Neural cell (in vitro differentiated cells): Measurements from ENCODE around the gene NTNG1.

Experiments
- EP300 ChIP-seq: fragments of 450-650 bp; conservative IDR thresholded peaks from 2 replicates; pipeline ENCODE4 v1.6.1; 2014; ENCODE audit warnings: antibody characterized with exemption, mild to moderate bottlenecking, moderate library complexity; ENCODE audit not compliant: poor library complexity, severe bottlenecking
- EZH2 ChIP-seq: fragments of 200-600, 300-800 bp; shearing (Covaris generic), sonication (generic); IDR thresholded peaks from 2 replicates; pipeline ENCODE4 v1.6.1; 2014; ENCODE audit warnings: antibody characterized with exemption, low read length, borderline replicate concordance, mild to moderate bottlenecking; ENCODE audit not compliant: insufficient read depth, poor library complexity, severe bottlenecking
- POLR2AphosphoS5 ChIP-seq: IDR thresholded peaks from 2 replicates; pipeline ENCODE4 v1.6.1; 2012
- RAD21 ChIP-seq: fragments of 450-650 bp; conservative IDR thresholded peaks from 2 replicates; pipeline ENCODE4 v1.6.1; 2014; ENCODE audit warnings: antibody characterized with exemption, mild to moderate bottlenecking, moderate library complexity
- SMC3 ChIP-seq: fragments of 450-650 bp; conservative IDR thresholded peaks from 2 replicates; pipeline ENCODE4 v1.6.1; 2014; ENCODE audit warnings: antibody characterized with exemption, mild to moderate bottlenecking, moderate library complexity; ENCODE audit not compliant: poor library complexity
- TAF1 ChIP-seq: IDR thresholded peaks from 2 replicates; pipeline ENCODE4 v1.6.1; 2012; ENCODE audit warnings: low read depth
- TF ChIP-seq, protein P1 (sequence below): fragments of 450-650 bp; IDR thresholded peaks from 2 replicates; pipeline ENCODE4 v1.5.1; 2014; ENCODE audit warnings: antibody characterized with exemption, mild to moderate bottlenecking, moderate library complexity; ENCODE audit not compliant: poor library complexity, severe bottlenecking
- TF ChIP-seq, protein P2 (sequence below): IDR thresholded peaks from 2 replicates; pipeline ENCODE4 v1.6.1; 2012; ENCODE audit warnings: borderline replicate concordance

DNA sequence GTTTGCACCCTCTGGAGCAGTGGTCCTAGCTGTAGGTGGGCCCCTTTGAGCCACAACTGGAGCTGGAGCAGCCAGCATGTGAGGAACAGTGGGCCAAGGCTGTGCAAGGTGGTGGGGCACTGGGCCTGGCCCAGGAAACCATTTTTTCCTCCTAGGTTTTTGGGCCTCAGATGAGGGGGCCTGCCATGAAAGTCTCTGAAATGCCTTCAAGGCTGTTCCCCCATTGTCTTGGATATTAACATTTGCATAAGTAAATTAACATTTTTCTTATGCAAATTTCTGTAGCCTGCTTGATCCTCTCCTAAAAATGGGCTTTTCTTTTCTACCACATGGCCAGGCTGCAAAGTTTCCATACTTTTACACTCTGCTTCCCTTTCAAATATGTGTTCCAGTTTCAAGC, 212.0 kb downstream of the NTNG1 start:
- TF ChIP-seq EZH2 (no peak), POLR2AphosphoS5 (no peak), EP300 (no peak), SMC3 (no peak), TAF1 (no peak), RAD21 (no peak)
- TF ChIP-seq, protein P1, sequence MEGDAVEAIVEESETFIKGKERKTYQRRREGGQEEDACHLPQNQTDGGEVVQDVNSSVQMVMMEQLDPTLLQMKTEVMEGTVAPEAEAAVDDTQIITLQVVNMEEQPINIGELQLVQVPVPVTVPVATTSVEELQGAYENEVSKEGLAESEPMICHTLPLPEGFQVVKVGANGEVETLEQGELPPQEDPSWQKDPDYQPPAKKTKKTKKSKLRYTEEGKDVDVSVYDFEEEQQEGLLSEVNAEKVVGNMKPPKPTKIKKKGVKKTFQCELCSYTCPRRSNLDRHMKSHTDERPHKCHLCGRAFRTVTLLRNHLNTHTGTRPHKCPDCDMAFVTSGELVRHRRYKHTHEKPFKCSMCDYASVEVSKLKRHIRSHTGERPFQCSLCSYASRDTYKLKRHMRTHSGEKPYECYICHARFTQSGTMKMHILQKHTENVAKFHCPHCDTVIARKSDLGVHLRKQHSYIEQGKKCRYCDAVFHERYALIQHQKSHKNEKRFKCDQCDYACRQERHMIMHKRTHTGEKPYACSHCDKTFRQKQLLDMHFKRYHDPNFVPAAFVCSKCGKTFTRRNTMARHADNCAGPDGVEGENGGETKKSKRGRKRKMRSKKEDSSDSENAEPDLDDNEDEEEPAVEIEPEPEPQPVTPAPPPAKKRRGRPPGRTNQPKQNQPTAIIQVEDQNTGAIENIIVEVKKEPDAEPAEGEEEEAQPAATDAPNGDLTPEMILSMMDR = no peak
- TF ChIP-seq, protein P2, sequence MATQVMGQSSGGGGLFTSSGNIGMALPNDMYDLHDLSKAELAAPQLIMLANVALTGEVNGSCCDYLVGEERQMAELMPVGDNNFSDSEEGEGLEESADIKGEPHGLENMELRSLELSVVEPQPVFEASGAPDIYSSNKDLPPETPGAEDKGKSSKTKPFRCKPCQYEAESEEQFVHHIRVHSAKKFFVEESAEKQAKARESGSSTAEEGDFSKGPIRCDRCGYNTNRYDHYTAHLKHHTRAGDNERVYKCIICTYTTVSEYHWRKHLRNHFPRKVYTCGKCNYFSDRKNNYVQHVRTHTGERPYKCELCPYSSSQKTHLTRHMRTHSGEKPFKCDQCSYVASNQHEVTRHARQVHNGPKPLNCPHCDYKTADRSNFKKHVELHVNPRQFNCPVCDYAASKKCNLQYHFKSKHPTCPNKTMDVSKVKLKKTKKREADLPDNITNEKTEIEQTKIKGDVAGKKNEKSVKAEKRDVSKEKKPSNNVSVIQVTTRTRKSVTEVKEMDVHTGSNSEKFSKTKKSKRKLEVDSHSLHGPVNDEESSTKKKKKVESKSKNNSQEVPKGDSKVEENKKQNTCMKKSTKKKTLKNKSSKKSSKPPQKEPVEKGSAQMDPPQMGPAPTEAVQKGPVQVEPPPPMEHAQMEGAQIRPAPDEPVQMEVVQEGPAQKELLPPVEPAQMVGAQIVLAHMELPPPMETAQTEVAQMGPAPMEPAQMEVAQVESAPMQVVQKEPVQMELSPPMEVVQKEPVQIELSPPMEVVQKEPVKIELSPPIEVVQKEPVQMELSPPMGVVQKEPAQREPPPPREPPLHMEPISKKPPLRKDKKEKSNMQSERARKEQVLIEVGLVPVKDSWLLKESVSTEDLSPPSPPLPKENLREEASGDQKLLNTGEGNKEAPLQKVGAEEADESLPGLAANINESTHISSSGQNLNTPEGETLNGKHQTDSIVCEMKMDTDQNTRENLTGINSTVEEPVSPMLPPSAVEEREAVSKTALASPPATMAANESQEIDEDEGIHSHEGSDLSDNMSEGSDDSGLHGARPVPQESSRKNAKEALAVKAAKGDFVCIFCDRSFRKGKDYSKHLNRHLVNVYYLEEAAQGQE = no peak
